ENCODE measurements around the gene SLC20A1. TPM values are rescaled to one million over a fixed set of nuclear protein-coding genes. Genes with fewer than 3 reads are reported as not detected.

Gene SLC20A1
- total RNA-seq, 1 experiment from 2014 or later: 154 TPM

DNA sequence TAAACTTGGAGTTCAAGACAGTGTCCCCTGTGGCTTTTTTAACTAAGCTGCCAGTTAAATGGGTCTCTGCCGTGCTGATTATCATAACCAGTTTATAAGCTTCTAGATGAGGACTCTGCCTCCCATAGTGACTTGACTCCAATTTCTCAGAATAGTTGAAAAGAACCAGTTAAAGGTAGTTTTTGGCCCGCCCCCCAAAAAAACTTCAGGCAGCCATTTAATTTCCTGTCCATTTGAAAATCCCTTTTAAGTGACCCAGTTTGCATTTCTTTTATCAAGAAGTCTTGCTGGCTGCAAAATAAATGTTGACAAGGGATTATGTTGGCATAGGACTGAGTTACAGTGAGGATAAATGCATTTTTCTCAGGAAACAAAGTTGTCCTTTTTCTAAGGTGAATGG, 2.3 kb downstream of the SLC20A1 start:
- H3K36me3 ChIP-seq (ENCODE audit: control insufficient read depth in 1 of 2, insufficient read depth in 2 of 2, low read length in 2 of 2): peaks cover 44 to 61% of the 10 kb centered on the region in 2 experiments
- no peak for TF ChIP-seq SIN3A (IDR thresholded peaks at IDR 0.05; ENCODE audit: low read depth)
- no peak for TF ChIP-seq FOSL1 (IDR thresholded peaks at IDR 0.05; ENCODE audit: low read depth)
- TF ChIP-seq POLR2A (IDR thresholded peaks at IDR 0.05; ENCODE audit: borderline replicate concordance, extremely low read depth, insufficient read depth, insufficient read length): no peak
- TF ChIP-seq, protein P1, sequence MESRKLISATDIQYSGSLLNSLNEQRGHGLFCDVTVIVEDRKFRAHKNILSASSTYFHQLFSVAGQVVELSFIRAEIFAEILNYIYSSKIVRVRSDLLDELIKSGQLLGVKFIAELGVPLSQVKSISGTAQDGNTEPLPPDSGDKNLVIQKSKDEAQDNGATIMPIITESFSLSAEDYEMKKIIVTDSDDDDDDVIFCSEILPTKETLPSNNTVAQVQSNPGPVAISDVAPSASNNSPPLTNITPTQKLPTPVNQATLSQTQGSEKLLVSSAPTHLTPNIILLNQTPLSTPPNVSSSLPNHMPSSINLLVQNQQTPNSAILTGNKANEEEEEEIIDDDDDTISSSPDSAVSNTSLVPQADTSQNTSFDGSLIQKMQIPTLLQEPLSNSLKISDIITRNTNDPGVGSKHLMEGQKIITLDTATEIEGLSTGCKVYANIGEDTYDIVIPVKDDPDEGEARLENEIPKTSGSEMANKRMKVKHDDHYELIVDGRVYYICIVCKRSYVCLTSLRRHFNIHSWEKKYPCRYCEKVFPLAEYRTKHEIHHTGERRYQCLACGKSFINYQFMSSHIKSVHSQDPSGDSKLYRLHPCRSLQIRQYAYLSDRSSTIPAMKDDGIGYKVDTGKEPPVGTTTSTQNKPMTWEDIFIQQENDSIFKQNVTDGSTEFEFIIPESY (IDR thresholded peaks at IDR 0.05; ENCODE audit: extremely low read depth, insufficient replicate concordance, low read length): no peak
- no peak for TF ChIP-seq CEBPB (IDR thresholded peaks at IDR 0.05; ENCODE audit: low read depth)
- no peak for TF ChIP-seq YY1 (IDR thresholded peaks at IDR 0.05; ENCODE audit: extremely low read depth, insufficient replicate concordance, low read depth, low read length)
- no peak for TF ChIP-seq EGR1 (IDR thresholded peaks at IDR 0.05; ENCODE audit: low read depth)
- TF ChIP-seq CBX3 (IDR thresholded peaks at IDR 0.05; ENCODE audit: low read depth): no peak
- TF ChIP-seq, protein P2, sequence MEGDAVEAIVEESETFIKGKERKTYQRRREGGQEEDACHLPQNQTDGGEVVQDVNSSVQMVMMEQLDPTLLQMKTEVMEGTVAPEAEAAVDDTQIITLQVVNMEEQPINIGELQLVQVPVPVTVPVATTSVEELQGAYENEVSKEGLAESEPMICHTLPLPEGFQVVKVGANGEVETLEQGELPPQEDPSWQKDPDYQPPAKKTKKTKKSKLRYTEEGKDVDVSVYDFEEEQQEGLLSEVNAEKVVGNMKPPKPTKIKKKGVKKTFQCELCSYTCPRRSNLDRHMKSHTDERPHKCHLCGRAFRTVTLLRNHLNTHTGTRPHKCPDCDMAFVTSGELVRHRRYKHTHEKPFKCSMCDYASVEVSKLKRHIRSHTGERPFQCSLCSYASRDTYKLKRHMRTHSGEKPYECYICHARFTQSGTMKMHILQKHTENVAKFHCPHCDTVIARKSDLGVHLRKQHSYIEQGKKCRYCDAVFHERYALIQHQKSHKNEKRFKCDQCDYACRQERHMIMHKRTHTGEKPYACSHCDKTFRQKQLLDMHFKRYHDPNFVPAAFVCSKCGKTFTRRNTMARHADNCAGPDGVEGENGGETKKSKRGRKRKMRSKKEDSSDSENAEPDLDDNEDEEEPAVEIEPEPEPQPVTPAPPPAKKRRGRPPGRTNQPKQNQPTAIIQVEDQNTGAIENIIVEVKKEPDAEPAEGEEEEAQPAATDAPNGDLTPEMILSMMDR (IDR thresholded peaks at IDR 0.05 in 2 of 3, conservative IDR thresholded peaks at IDR 0.05 in 1 of 3; ENCODE audit: borderline replicate concordance in 1 of 3, insufficient read depth in 1 of 3, low read depth in 2 of 3, low read length in 2 of 3): no peak
- H3K27me3 ChIP-seq (ENCODE audit: insufficient read depth, low read length): no peaks in the 10 kb centered on the region
- intact Hi-C loops (cut with micrococcal nuclease): no loop called here
- no peak for DNase-seq (ENCODE audit: low read depth, low spot score)
- peaks cover 73% of the 10 kb centered on the region for H3K79me2 ChIP-seq (ENCODE audit: insufficient read depth, low read length)
- no peak overlapping the region for H3K27ac ChIP-seq (ENCODE audit: low read depth, low read length)
- H3K4me2 ChIP-seq (ENCODE audit: low read length): peak overlapping the region; percentile 97; the same call in 1 of the 2 replicates
- POLR2A ChIA-PET: interaction anchor here (5.2 kb wide), 1 partner anchor 19 kb away, joined by 86 read pairs; no protein-coding TSS in a partner anchor
- no peak overlapping the region for H3K9ac ChIP-seq (ENCODE audit: low read length)
- no TSS peak for BruUV-seq (replicated peaks)
- H2AFZ ChIP-seq (ENCODE audit: low read depth, low read length, poor library complexity, severe bottlenecking): no peak overlapping the region
- H3K9me2 ChIP-seq (ENCODE audit: insufficient read depth): no peaks in the 10 kb centered on the region
- CTCF ChIA-PET: no interaction called here
- no peaks in the 10 kb centered on the region for H3K9me3 ChIP-seq (ENCODE audit: control insufficient read depth in 1 of 2, insufficient read depth in 1 of 2, low read depth in 1 of 2, low read length in 2 of 2)
- H3K4me1 ChIP-seq (ENCODE audit: control insufficient read depth in 1 of 2, insufficient read depth in 2 of 2, low read length in 2 of 2): peaks cover 32 to 38% of the 10 kb centered on the region in 2 experiments
- H4K20me1 ChIP-seq (ENCODE audit: insufficient read depth): peaks cover 27% of the 10 kb centered on the region; the same call in 1 of the 2 replicates
- no peak overlapping the region for H3K4me3 ChIP-seq (replicated peaks in 1 of 2; ENCODE audit: low read depth in 1 of 2, low read length in 2 of 2)
- ATAC-seq: no peak
- RAD21 ChIA-PET (ENCODE audit: low non-redundant PET in 1 of 2, low total read pairs in 2 of 2, uncharacterized antibody in 2 of 2, unreplicated experiment in 2 of 2): no interaction called here
